Panc1 (cell line): Measurements from ENCODE around the gene ZNF775.

ENCODE experiments used
- SIN3A ChIP-seq: IDR thresholded peaks from 2 replicates; pipeline ENCODE4 v1.6.1; 2012; ENCODE audit warnings: low read depth, mild to moderate bottlenecking, low read length, moderate library complexity, borderline replicate concordance; ENCODE audit not compliant: insufficient read depth
- TF ChIP-seq, protein P1 (sequence below): fragments of 450-650 bp; IDR thresholded peaks from 2 replicates; pipeline ENCODE4 v1.5.1; 2017; ENCODE audit warnings: mild to moderate bottlenecking

DNA sequence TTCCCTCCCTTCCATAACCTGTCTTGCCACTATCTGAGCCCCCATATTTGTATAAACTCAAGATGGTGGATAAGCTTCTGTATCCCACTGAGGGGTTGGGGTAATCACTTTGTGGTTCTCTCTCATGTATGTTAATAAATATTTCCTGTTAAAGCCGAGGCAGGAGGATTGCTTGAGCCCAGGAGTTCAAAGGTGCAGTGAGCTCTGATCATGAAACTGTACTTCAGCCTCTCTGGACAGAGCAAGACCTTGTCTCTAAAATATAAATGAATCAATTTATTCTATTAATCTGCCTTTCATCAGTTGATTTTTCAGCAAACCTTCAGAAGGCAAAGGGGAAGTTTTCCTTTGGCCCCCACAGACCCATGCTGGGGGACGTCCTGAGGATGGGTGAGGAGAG lies 35.9 kb upstream of the ZNF775 start:
- TF ChIP-seq, protein P1, sequence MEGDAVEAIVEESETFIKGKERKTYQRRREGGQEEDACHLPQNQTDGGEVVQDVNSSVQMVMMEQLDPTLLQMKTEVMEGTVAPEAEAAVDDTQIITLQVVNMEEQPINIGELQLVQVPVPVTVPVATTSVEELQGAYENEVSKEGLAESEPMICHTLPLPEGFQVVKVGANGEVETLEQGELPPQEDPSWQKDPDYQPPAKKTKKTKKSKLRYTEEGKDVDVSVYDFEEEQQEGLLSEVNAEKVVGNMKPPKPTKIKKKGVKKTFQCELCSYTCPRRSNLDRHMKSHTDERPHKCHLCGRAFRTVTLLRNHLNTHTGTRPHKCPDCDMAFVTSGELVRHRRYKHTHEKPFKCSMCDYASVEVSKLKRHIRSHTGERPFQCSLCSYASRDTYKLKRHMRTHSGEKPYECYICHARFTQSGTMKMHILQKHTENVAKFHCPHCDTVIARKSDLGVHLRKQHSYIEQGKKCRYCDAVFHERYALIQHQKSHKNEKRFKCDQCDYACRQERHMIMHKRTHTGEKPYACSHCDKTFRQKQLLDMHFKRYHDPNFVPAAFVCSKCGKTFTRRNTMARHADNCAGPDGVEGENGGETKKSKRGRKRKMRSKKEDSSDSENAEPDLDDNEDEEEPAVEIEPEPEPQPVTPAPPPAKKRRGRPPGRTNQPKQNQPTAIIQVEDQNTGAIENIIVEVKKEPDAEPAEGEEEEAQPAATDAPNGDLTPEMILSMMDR, result no peak
- no peak for TF ChIP-seq SIN3A
